GM12873 (cell line): ENCODE measurements around the gene CATSPERZ.

Source experiments
- TF ChIP-seq, protein P1 (sequence below): IDR thresholded peaks from 2 replicates; pipeline ENCODE4 v1.5.1; 2012; ENCODE audit warnings: low read depth, mild to moderate bottlenecking, moderate library complexity, low read length, control low read depth; ENCODE audit not compliant: insufficient read depth; ENCODE audit errors: missing control alignments

The CATSPERZ gene

DNA sequence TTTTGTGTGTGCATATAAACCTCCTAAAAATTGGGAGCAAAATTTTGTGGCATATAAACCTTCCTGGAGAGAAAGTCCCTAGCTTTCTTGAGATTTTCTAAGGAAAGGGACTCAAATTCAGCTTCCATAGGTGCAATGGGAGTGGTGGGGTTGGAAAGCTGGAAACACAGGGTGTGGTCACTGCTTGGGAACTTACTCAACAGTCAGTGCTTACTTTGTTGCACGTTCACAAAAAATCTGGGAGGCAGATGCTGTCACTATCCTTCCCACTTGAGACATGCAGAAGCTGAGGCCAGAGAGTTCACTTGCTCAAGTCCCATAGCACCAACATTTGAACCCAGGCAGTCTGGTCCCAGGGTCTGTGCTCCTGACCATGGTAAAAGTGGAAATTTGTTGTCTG, 3.9 kb upstream of the CATSPERZ start:
- TF ChIP-seq, protein P1, sequence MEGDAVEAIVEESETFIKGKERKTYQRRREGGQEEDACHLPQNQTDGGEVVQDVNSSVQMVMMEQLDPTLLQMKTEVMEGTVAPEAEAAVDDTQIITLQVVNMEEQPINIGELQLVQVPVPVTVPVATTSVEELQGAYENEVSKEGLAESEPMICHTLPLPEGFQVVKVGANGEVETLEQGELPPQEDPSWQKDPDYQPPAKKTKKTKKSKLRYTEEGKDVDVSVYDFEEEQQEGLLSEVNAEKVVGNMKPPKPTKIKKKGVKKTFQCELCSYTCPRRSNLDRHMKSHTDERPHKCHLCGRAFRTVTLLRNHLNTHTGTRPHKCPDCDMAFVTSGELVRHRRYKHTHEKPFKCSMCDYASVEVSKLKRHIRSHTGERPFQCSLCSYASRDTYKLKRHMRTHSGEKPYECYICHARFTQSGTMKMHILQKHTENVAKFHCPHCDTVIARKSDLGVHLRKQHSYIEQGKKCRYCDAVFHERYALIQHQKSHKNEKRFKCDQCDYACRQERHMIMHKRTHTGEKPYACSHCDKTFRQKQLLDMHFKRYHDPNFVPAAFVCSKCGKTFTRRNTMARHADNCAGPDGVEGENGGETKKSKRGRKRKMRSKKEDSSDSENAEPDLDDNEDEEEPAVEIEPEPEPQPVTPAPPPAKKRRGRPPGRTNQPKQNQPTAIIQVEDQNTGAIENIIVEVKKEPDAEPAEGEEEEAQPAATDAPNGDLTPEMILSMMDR = no peak

DNA sequence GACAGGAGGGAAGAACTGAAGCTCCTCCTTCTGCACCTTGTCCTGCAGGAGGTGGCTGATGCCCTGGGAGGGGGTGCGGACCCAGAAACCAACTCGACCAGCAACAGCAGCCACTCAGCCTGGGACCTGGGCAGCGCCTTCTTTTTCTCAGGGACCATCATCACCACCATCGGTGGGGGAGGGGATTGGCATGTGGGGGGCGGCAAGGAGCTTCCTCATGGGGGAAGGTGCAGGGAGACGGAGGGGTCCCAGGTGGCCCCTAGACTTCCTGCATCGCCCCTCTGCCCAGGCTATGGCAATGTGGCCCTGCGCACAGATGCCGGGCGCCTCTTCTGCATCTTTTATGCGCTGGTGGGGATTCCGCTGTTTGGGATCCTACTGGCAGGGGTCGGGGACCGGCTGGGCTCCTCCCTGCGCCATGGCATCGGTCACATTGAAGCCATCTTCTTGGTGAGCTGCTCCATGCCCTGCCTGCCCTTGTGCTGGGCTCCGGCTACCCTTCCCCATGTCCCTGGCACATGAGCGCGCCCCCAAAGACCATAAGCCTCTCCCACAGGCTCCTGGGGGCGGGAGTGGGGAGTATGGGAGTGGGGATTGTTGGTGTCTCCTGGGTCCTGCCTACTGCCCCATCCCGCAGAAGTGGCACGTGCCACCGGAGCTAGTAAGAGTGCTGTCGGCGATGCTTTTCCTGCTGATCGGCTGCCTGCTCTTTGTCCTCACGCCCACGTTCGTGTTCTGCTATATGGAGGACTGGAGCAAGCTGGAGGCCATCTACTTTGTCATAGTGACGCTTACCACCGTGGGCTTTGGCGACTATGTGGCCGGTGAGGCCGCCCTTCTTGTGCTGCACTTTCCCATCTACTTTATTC, 3.1 kb upstream of the CATSPERZ start:
- TF ChIP-seq, protein P1 = no peak

DNA sequence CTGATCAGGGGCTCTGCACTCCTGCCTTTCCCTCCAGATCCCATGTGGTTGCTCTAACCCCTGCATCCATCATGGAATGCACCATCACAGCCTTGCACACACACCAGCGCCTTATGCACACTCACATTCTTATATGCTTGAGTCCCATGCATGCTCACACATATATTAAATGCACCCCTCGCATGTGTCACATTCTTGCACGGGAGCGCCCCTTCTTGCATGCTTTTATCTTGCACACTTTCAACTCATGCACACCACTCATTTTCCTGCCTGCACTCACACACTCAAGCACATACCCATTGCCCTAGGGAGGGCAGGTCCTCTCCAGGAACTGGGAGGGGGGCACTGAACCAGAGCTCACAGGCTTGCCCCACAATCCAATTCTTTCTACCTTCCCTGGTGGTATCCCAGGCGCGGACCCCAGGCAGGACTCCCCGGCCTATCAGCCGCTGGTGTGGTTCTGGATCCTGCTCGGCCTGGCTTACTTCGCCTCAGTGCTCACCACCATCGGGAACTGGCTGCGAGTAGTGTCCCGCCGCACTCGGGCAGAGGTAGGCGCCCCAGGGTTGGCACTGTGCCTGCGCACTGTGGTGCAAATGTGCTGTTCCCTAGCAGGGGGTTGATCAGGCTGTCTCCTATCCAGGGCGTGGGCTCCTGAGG, 2.3 kb upstream of the CATSPERZ start:
- TF ChIP-seq, protein P1 = no peak

DNA sequence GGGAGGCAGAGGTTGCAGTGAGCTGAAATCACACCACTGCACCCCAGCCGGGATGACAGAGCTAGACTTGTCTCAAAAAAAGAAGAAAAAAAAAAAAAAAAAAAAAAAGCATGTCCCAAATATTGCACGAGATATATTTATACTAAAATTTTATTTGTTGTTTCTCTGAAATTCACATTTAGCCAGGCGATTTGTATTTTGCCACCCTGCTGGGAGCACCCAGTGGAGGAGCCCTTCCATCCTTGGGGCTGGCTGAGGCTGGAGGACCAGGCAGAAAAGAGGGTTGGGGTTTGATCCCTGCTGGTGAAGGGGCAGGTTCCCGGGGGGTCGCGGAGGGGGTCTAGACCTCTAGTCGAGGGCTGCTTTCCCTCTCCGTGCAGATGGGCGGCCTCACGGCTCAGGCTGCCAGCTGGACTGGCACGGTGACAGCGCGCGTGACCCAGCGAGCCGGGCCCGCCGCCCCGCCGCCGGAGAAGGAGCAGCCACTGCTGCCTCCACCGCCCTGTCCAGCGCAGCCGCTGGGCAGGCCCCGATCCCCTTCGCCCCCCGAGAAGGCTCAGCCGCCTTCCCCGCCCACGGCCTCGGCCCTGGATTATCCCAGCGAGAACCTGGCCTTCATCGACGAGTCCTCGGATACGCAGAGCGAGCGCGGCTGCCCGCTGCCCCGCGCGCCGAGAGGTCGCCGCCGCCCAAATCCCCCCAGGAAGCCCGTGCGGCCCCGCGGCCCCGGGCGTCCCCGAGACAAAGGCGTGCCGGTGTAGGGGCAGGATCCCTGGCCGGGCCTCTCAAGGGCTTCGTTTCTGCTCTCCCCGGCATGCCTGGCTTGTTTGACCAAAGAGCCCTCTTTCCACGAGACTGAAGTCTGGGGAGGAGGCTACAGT, 952 bp upstream of the CATSPERZ start:
- TF ChIP-seq, protein P1 = no peak

DNA sequence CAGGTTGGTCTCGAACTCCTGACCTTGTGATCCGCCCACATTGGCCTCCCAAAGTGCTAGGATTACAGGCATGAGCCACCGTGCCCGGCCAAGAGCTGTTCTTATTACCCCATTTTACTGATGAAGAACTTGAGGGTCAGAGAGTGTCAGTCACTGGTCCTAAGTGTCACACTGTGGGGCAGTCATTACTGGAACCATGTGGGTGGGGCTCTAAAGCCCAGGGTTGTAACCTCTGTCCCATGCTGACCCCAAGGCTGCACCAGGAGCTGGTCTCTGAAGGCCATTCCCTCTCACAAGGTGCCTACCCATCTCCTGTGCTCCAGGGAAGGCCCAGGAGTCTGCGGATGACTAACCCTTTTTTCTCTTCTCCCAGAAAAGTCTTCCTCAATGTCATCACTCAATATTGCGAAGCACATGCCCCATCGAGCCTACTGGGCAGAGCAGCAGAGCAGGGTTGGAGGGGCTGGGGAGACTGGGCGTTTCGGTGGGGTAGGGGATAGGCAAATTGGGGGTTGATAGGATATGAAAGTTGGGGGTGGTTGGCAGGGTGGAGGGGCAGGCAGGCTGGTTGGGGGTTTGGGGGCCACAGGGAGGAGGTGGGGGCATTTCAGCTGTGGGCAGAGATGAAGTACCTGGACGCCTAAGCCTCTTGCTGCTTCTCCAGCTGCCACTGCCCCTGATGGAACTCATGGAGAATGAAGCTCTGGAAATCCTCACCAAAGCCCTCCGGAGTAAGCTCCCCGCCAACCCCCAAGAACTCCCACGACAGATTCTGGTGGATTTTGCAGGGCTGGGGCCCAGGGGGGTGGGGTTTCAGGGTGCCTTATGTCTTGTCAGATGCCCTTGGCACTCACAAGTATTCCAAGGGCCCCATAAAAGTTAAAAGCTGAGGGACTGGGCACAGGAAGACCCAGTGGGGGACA, 3.2 kb downstream of the CATSPERZ start:
- TF ChIP-seq, protein P1 = no peak

DNA sequence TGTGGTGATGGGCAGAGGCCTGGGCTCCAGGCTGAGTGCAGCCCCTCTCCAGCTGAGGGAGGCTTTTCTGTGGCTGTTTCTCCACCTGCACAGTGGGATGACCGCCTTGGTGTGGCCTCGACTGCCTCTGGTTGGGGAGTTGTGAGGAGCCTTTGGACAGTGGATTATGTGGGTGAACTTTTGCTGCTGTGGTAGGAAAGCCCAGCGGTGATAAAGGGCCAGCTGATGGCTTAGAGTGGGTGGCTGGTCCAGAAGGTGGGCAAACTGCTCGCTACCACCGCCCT, 3.8 kb downstream of the CATSPERZ start:
- TF ChIP-seq, protein P1 = no peak
